Measurements from ENCODE around the gene LEPROT. TPM values are rescaled to one million over a fixed set of nuclear protein-coding genes. Genes with fewer than 3 reads are reported as not detected.

LEPROT gene
- total RNA-seq (2022; extraction: Qiagen RNA extraction; ENCODE audit: low read depth), result 33.6 to 39.2 TPM (median 35.0 TPM) in 5 replicates

GRCh38 chr1:65420590-65421350, at the start of gene LEPROT, which contains the start of gene LEPR:
LEPROT (plus strand) TSS chr1:65420668; CDS start chr1:65420725, 57 bp downstream.
LEPR (plus strand) TSS chr1:65420668; CDS start chr1:65565566, 144,898 bp downstream.

Other genes with a start within 250 kb of the LEPROT start
- 3.3 to 5.8 TPM (median 4.9 TPM) in 5 replicates for gene DNAJC6, start 111.1 kb upstream of the LEPROT start, total RNA-seq (2022; extraction: Qiagen RNA extraction; ENCODE audit: low read depth)
- 1.9 to 2.9 TPM (median 2.9 TPM) in 5 replicates for gene LEPR, start within 50 bp of the LEPROT start, total RNA-seq (2022; extraction: Qiagen RNA extraction; ENCODE audit: low read depth)